ENCODE data around the gene CLEC4C. TPM values are rescaled to one million over a fixed set of nuclear protein-coding genes. Genes with fewer than 3 reads are reported as not detected.
"Not testable (repeated sequence)": the region's sequence is repeated elsewhere in the genome, so short reads cannot be mapped to it uniquely, and the experiment has no call there.

The CLEC4C gene
- total and polyA plus RNA-seq, 2 donors (not counting 1 experiment from before 2014, with no cell fraction given), result not detected

- no peaks in the 10 kb centered on the region for H3K79me2 ChIP-seq (ENCODE audit: control insufficient read depth, insufficient read depth, low read length)
- no peak overlapping the region for H3K4me3 ChIP-seq (replicated peaks in 1 of 4; ENCODE audit: control extremely low read depth in 1 of 4, insufficient read depth in 1 of 4, low read depth in 3 of 4, low read length in 4 of 4)
- H3K4me2 ChIP-seq (ENCODE audit: extremely low read depth, insufficient read depth, low read length), result no peak overlapping the region
- no peaks in the 10 kb centered on the region for H3K9me3 ChIP-seq (ENCODE audit: control insufficient read depth, insufficient read depth, low read depth, low read length)
- DNase-seq (ENCODE audit: low read depth in 2 of 2), result no peak
- H2AFZ ChIP-seq (ENCODE audit: low read length), result no peak overlapping the region
- no peak overlapping the region for H3K27ac ChIP-seq (ENCODE audit: insufficient read depth, low read length)
- no peaks in the 10 kb centered on the region for H3K36me3 ChIP-seq (ENCODE audit: control insufficient read depth, insufficient read depth, low read length)
- H4K20me1 ChIP-seq (ENCODE audit: control insufficient read depth, extremely low read depth, insufficient read depth, low read length), result no peaks in the 10 kb centered on the region
- H3K27me3 ChIP-seq (ENCODE audit: control insufficient read depth, insufficient read depth, low read length), result no peaks in the 10 kb centered on the region
- no peaks in the 10 kb centered on the region for H3K4me1 ChIP-seq (ENCODE audit: control insufficient read depth, extremely low read depth, insufficient read depth, low read length)
- no peak overlapping the region for H3K9ac ChIP-seq (ENCODE audit: insufficient read depth, low read length)
- no peak for TF ChIP-seq EZH2 (IDR thresholded peaks at IDR 0.05; ENCODE audit: low read length, missing control alignments)
- TF ChIP-seq, protein P1, sequence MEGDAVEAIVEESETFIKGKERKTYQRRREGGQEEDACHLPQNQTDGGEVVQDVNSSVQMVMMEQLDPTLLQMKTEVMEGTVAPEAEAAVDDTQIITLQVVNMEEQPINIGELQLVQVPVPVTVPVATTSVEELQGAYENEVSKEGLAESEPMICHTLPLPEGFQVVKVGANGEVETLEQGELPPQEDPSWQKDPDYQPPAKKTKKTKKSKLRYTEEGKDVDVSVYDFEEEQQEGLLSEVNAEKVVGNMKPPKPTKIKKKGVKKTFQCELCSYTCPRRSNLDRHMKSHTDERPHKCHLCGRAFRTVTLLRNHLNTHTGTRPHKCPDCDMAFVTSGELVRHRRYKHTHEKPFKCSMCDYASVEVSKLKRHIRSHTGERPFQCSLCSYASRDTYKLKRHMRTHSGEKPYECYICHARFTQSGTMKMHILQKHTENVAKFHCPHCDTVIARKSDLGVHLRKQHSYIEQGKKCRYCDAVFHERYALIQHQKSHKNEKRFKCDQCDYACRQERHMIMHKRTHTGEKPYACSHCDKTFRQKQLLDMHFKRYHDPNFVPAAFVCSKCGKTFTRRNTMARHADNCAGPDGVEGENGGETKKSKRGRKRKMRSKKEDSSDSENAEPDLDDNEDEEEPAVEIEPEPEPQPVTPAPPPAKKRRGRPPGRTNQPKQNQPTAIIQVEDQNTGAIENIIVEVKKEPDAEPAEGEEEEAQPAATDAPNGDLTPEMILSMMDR (conservative IDR thresholded peaks at IDR 0.05 in 1 of 2, IDR thresholded peaks at IDR 0.05 in 1 of 2; ENCODE audit: low read depth in 1 of 2, low read length in 2 of 2), result no peak
Observed at GRCh38 chr12:7748852-7749251, 1.7 kb upstream of the CLEC4C start.

DNA sequence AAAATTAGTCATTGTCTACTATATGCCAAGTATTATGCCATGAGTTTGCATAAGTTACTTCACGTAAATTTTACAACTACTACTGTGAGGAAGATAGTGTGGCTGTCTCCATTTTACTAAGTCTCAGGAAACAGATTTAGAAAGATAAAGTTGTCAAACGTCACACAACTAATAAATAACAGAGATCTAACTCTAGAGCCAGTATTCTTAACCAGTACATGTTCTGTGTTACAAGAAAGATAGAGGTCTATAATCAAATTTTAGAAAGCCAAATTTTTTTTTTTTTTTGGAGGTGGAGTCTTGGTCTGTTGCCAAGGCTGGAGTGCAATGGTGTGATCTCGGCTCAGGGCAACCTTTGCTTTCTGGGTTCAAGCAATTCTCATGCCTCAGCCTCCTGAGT is 14.2 kb downstream of the CLEC4C start:
- Histone ChIP-seq H3K4me3 (replicated peaks in 1 of 4; ENCODE audit: control extremely low read depth in 1 of 4, insufficient read depth in 1 of 4, low read depth in 3 of 4, low read length in 4 of 4) (no peak overlapping the region), H3K9me3 (ENCODE audit: control insufficient read depth, insufficient read depth, low read depth, low read length) (no peaks in the 10 kb centered on the region), H3K27me3 (ENCODE audit: control insufficient read depth, insufficient read depth, low read length) (no peaks in the 10 kb centered on the region), H3K9ac (ENCODE audit: insufficient read depth, low read length) (no peak overlapping the region), H2AFZ (ENCODE audit: low read length) (no peak overlapping the region), H3K4me2 (ENCODE audit: extremely low read depth, insufficient read depth, low read length) (no peak overlapping the region), H4K20me1 (ENCODE audit: control insufficient read depth, extremely low read depth, insufficient read depth, low read length) (no peaks in the 10 kb centered on the region), H3K4me1 (ENCODE audit: control insufficient read depth, extremely low read depth, insufficient read depth, low read length) (no peaks in the 10 kb centered on the region), H3K79me2 (ENCODE audit: control insufficient read depth, insufficient read depth, low read length) (no peaks in the 10 kb centered on the region), H3K36me3 (ENCODE audit: control insufficient read depth, insufficient read depth, low read length) (no peaks in the 10 kb centered on the region), H3K27ac (ENCODE audit: insufficient read depth, low read length) (no peak overlapping the region)
- no peak for DNase-seq (ENCODE audit: low read depth in 2 of 2)
- TF ChIP-seq EZH2 (IDR thresholded peaks at IDR 0.05; ENCODE audit: low read length, missing control alignments), result no peak
- TF ChIP-seq, protein P1 (conservative IDR thresholded peaks at IDR 0.05 in 1 of 2, IDR thresholded peaks at IDR 0.05 in 1 of 2; ENCODE audit: low read depth in 1 of 2, low read length in 2 of 2), result no peak

DNA sequence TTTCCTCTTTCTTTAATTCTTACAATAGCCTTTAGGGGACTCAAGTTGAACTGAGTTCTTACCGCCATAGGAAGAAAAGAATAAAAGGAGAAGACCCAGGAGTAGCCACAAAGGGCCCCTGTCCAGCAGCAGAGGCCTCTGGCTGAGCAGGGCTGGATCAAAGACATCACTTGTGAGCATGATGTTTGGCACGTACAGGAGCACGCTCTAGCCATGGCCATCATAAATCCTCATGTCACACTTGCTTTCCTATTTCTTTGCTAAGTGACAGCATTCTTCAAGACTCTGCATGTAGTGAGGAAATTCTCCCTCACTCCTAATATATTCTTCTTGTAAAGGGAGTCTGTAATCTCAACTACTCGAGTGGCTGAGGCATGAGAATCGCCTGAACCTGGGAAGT is 15.7 kb downstream of the CLEC4C start:
- H3K36me3 ChIP-seq (ENCODE audit: control insufficient read depth, insufficient read depth, low read length), result no peaks in the 10 kb centered on the region
- TF ChIP-seq, protein P1 (conservative IDR thresholded peaks at IDR 0.05 in 1 of 2, IDR thresholded peaks at IDR 0.05 in 1 of 2; ENCODE audit: low read depth in 1 of 2, low read length in 2 of 2), result no peak
- no peak for TF ChIP-seq EZH2 (IDR thresholded peaks at IDR 0.05; ENCODE audit: low read length, missing control alignments)
- no peaks in the 10 kb centered on the region for H3K27me3 ChIP-seq (ENCODE audit: control insufficient read depth, insufficient read depth, low read length)
- no peaks in the 10 kb centered on the region for H3K79me2 ChIP-seq (ENCODE audit: control insufficient read depth, insufficient read depth, low read length)
- DNase-seq (ENCODE audit: low read depth in 2 of 2), result no peak
- no peak overlapping the region for H3K4me3 ChIP-seq (replicated peaks in 1 of 4; ENCODE audit: control extremely low read depth in 1 of 4, insufficient read depth in 1 of 4, low read depth in 3 of 4, low read length in 4 of 4)
- no peaks in the 10 kb centered on the region for H4K20me1 ChIP-seq (ENCODE audit: control insufficient read depth, extremely low read depth, insufficient read depth, low read length)
- H3K4me1 ChIP-seq (ENCODE audit: control insufficient read depth, extremely low read depth, insufficient read depth, low read length), result no peaks in the 10 kb centered on the region
- no peak overlapping the region for H3K4me2 ChIP-seq (ENCODE audit: extremely low read depth, insufficient read depth, low read length)
- H3K9me3 ChIP-seq (ENCODE audit: control insufficient read depth, insufficient read depth, low read depth, low read length), result no peaks in the 10 kb centered on the region
- H2AFZ ChIP-seq (ENCODE audit: low read length), result no peak overlapping the region
- no peak overlapping the region for H3K27ac ChIP-seq (ENCODE audit: insufficient read depth, low read length)
- no peak overlapping the region for H3K9ac ChIP-seq (ENCODE audit: insufficient read depth, low read length)

DNA sequence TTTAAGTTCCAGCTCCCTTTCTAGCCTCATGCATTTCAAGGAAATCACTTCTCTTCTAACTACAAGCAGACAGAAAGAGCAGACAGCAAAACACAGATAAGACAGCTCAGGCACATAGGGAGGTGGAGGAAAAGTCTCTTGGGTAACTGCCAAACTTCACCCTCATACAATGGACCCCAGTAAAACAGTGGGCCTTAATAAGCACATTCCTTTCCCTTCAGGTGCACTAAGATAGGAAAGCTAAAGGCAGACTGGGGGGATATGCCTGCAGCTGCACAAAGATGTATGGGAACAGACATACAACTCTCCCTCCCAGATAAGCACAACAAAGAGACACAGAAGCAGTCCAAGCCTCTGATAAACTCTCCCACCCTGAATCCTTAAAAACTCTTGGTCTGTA is 16.2 kb downstream of the CLEC4C start:
- not testable (repeated sequence) for H3K4me3 ChIP-seq (replicated peaks in 1 of 4; ENCODE audit: control extremely low read depth in 1 of 4, insufficient read depth in 1 of 4, low read depth in 3 of 4, low read length in 4 of 4); H3K4me1 ChIP-seq (ENCODE audit: control insufficient read depth, extremely low read depth, insufficient read depth, low read length); H3K36me3 ChIP-seq (ENCODE audit: control insufficient read depth, insufficient read depth, low read length); H3K27me3 ChIP-seq (ENCODE audit: control insufficient read depth, insufficient read depth, low read length); DNase-seq (ENCODE audit: low read depth in 2 of 2); H3K9me3 ChIP-seq (ENCODE audit: control insufficient read depth, insufficient read depth, low read depth, low read length); H3K9ac ChIP-seq (ENCODE audit: insufficient read depth, low read length); H4K20me1 ChIP-seq (ENCODE audit: control insufficient read depth, extremely low read depth, insufficient read depth, low read length); H2AFZ ChIP-seq (ENCODE audit: low read length); H3K79me2 ChIP-seq (ENCODE audit: control insufficient read depth, insufficient read depth, low read length); H3K27ac ChIP-seq (ENCODE audit: insufficient read depth, low read length); H3K4me2 ChIP-seq (ENCODE audit: extremely low read depth, insufficient read depth, low read length)
